ENCODE results near the gene EHMT1. TPM values are rescaled to one million over a fixed set of nuclear protein-coding genes. Genes with fewer than 3 reads are reported as not detected.

EHMT1 gene
- total RNA-seq, 1 donor = 31.4 TPM

DNA sequence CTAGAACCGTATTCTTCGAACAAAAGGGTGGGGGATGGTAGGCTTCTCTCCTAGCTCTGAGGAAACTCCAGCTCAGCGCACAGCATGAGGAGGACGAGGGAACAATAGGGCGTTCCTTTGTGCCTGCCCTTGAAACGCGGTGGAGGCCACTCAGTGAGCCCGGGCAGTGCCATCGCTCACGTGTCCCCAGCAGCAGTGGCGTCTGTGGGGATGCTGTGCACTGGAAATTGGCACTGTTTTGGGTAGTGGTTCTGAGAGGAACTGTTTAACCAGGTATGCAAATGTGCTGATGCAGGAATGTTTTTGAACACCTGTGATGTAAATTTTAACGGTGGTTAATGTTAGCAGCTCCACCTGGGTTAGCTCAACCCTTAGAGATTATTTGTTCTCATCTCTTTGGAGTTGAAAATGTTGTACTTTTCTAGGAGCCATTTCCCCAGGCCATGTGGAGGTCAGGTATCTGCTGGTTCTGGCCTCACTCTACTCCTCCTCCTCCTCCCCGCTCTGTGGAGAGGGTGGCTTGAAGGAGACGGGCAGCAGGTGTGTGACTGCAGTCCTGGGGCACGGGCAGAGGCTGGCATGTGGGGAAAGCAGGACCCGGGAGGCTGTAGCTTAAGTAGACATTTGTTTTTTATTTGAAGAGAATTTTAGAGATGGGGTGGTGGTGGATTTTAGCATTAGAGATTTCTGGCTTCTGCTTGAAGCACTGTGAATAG, 48.3 kb downstream of the EHMT1 start:
- TF ChIP-seq, protein P1, sequence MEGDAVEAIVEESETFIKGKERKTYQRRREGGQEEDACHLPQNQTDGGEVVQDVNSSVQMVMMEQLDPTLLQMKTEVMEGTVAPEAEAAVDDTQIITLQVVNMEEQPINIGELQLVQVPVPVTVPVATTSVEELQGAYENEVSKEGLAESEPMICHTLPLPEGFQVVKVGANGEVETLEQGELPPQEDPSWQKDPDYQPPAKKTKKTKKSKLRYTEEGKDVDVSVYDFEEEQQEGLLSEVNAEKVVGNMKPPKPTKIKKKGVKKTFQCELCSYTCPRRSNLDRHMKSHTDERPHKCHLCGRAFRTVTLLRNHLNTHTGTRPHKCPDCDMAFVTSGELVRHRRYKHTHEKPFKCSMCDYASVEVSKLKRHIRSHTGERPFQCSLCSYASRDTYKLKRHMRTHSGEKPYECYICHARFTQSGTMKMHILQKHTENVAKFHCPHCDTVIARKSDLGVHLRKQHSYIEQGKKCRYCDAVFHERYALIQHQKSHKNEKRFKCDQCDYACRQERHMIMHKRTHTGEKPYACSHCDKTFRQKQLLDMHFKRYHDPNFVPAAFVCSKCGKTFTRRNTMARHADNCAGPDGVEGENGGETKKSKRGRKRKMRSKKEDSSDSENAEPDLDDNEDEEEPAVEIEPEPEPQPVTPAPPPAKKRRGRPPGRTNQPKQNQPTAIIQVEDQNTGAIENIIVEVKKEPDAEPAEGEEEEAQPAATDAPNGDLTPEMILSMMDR (IDR thresholded peaks at IDR 0.05; ENCODE audit: insufficient read depth, low read length) = no peak
- H3K4me3 ChIP-seq (ENCODE audit: low read depth, low read length) = no peak overlapping the region
- no peak for DNase-seq (ENCODE audit: low read depth)

DNA sequence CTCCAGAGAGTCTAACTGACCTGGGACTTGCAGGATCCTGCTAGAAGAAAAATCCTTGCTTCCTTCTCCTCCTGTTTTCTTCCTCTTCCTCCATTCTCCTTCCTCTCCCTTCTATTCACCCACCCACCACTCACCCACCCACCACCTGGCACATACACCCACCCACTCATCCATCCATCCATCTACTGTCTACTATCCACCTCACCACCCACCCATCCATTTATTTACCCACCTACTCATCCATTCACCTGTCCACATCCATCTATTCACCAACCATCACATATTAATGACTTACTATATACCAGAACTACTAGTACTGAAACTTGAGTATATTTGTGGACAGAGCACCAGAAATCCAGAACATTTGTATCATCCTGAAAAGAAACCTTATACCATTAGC, 49.4 kb downstream of the EHMT1 start:
- TF ChIP-seq, protein P1 (IDR thresholded peaks at IDR 0.05; ENCODE audit: insufficient read depth, low read length) = no peak
- no peak for DNase-seq (ENCODE audit: low read depth)
- H3K4me3 ChIP-seq (ENCODE audit: low read depth, low read length) = no peak overlapping the region

DNA sequence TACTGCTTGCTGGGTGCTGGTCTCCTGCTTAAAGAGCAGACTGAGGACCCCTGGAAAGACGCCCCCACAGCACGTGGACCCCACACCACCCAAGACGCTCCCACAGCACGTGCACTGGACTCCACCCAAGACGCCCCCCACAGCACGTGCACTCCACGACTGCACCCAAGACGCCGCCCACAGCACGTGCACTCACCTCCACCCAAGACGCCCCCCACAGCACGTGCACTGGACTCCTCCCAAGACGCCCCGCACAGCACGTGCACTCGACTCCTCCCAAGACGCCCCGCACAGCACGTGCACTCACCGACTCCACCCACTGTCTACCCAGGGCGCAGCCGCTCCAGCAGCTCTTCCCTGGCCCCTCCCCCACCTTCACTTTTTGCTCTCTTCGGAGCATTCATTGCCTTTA, 50.5 kb downstream of the EHMT1 start:
- no peak for DNase-seq (ENCODE audit: low read depth)
- TF ChIP-seq, protein P1 (IDR thresholded peaks at IDR 0.05; ENCODE audit: insufficient read depth, low read length) = no peak
- H3K4me3 ChIP-seq (ENCODE audit: low read depth, low read length) = no peak overlapping the region

DNA sequence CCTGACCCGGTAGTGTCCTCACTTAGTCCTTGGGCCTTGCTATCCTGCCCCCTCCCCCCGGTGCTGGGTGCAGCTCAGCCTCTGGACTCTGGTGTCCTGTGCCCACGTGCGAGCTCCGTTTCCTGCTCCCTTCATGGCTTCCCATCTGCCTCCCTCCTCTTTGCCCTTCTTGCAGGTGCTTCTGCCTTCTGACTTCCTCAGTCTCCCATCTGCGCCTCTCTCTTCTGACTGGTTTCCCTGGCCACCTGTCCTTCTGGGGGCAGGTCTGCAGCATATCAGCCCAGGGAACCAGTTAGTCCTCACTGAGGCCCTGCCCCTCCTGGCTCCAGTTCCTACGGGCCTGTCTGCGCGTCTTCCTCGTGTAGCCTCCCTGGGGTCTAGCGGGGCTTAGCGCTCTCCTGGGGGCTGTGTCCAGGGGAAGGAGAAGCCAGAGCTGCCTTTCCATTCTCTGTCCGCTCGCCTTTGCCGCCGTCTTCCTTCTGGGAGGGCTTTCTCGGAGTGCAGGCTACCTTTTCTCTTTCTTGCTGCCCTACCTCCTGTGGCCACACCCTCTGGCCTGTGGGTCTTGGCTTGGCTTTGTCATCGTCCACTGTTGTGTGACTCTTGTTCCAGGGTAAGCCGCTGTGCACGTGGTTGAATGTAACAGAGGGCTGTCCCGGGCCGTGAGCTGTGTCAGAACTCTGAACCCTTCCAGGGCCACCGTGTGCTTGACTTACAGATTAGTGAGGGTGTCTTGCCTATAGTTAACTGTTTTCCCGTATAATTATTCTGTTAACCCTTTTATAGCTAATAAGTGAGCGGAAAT, 51.8 kb downstream of the EHMT1 start:
- no peak for DNase-seq (ENCODE audit: low read depth)
- H3K4me3 ChIP-seq (ENCODE audit: low read depth, low read length) = no peak overlapping the region
- TF ChIP-seq, protein P1 (IDR thresholded peaks at IDR 0.05; ENCODE audit: insufficient read depth, low read length) = no peak

DNA sequence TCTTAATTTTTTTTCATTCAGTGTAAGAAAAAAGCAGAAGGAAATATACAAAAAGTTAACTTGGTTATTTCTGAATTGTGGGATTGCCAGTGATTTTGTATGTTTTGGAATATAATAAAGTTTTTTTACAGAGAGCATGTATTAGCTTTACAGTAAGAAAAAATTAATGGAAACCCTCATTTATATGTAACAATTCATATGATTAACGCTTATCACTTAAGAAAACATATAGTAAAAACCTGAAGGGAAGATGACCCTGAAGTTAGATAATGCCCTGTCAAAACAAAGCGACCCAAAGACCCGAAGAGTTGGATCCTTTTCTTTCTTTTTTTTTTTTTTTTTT, 52.4 kb downstream of the EHMT1 start:
- TF ChIP-seq, protein P1 (IDR thresholded peaks at IDR 0.05; ENCODE audit: insufficient read depth, low read length) = no peak

DNA sequence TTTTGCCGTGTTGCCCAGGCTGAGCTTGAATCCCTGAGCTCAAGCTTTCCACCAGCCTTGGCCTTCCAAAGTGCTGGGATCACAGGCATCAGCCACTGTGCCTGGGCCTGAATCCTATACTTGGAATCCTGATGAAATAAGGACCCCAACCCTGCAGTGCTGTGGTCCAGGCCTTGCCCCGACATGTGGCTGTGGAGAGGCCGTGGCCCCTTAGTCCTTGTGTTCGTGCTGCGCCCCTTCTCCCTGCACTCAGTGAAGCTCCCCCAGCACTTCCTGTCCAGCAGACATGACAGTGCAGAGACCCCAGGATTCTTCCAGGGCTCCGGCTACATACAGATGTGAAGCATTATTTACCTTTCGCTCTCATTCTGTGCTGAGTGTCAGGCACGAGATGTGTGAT, 52.9 kb downstream of the EHMT1 start:
- H3K4me3 ChIP-seq (ENCODE audit: low read depth, low read length) = no peak overlapping the region
- TF ChIP-seq, protein P1 (IDR thresholded peaks at IDR 0.05; ENCODE audit: insufficient read depth, low read length) = no peak
- no peak for DNase-seq (ENCODE audit: low read depth)

More for the DNA sequence above, 52.4 kb downstream of the EHMT1 start:
- no peak overlapping the region for H3K4me3 ChIP-seq (ENCODE audit: low read depth, low read length)
- no peak for DNase-seq (ENCODE audit: low read depth)

All from fibroblast of the aortic adventitia (primary cell).